Measurements from ENCODE around the gene TRIO.

The TRIO gene

GRCh38 chr5:14408969-14409586 is 265.9 kb downstream of the TRIO start:
- Histone ChIP-seq H3K4me3 (ENCODE audit: insufficient read length, low read depth) (no peak overlapping the region), H3K9me3 (ENCODE audit: insufficient read depth, low read length) (no peaks in the 10 kb centered on the region), H3K4me1 (ENCODE audit: insufficient read depth, insufficient read length) (no peaks in the 10 kb centered on the region), H3K9ac (ENCODE audit: insufficient read length, low read depth) (no peak overlapping the region), H3K27me3 (ENCODE audit: insufficient read depth, insufficient read length) (no peaks in the 10 kb centered on the region), H3K36me3 (ENCODE audit: insufficient read depth, insufficient read length, low read length) (peaks cover 70% of the 10 kb centered on the region)
- DNase-seq (ENCODE audit: low read depth, low spot score): no peak
- TF ChIP-seq YY1 (IDR thresholded peaks at IDR 0.05; ENCODE audit: insufficient read depth, insufficient read length) (no peak), ZNF274 (IDR thresholded peaks at IDR 0.05; ENCODE audit: low read depth, low read length) (no peak), SUZ12 (IDR thresholded peaks at IDR 0.05; ENCODE audit: extremely low read depth, insufficient read depth, insufficient read length) (no peak)

GRCh38 chr5:14410068-14410393 is 266.9 kb downstream of the TRIO start:
- no peak for DNase-seq (ENCODE audit: low read depth, low spot score)
- H3K36me3 ChIP-seq (ENCODE audit: insufficient read depth, insufficient read length, low read length): peaks cover 76% of the 10 kb centered on the region
- H3K9me3 ChIP-seq (ENCODE audit: insufficient read depth, low read length): no peaks in the 10 kb centered on the region
- H3K27me3 ChIP-seq (ENCODE audit: insufficient read depth, insufficient read length): no peaks in the 10 kb centered on the region
- no peak overlapping the region for H3K4me3 ChIP-seq (ENCODE audit: insufficient read length, low read depth)
- TF ChIP-seq SUZ12 (IDR thresholded peaks at IDR 0.05; ENCODE audit: extremely low read depth, insufficient read depth, insufficient read length) (no peak), ZNF274 (IDR thresholded peaks at IDR 0.05; ENCODE audit: low read depth, low read length) (no peak), YY1 (IDR thresholded peaks at IDR 0.05; ENCODE audit: insufficient read depth, insufficient read length) (no peak)
- H3K4me1 ChIP-seq (ENCODE audit: insufficient read depth, insufficient read length): no peaks in the 10 kb centered on the region
- no peak overlapping the region for H3K9ac ChIP-seq (ENCODE audit: insufficient read length, low read depth)

DNA sequence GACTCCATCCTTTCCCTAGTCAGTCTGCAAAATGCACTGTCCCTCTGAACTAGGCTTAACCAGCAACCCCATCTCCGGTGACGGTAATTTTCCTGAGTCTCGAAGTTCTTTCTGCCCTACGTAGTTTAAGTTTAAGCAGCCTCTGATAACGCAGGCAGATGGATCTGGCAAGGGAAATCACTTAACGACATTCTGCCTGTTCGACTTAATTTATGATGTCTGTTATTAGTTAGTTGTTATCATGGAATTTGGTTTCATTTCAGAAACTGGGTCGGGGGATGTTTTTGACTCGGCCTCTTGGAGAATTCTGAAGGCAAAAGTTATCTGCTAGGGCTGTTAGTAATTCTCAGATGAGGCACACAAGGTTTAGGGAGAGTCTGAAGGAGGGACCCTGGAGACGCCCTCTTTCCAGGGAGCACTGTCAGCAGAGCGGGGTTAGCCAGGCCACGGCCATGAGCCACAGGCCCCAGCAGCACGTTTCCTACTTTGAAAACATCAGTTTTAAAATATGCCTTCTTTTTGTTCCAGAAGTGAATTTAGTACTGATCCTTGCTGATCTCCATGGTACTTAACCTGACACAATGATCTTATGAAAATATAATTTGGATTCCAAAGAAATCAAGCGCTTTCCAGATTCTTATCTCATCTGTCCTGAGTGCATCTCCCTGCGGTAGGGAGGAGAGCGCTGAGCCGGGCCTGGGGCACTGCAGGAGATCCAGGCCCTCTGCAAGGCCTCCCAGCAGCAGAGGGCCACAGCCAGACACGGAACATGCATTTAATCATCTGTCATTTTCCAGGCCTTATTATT is 267.5 kb downstream of the TRIO start:
- no peaks in the 10 kb centered on the region for H3K4me1 ChIP-seq (ENCODE audit: insufficient read depth, insufficient read length)
- no peaks in the 10 kb centered on the region for H3K27me3 ChIP-seq (ENCODE audit: insufficient read depth, insufficient read length)
- TF ChIP-seq YY1 (IDR thresholded peaks at IDR 0.05; ENCODE audit: insufficient read depth, insufficient read length) (no peak), ZNF274 (IDR thresholded peaks at IDR 0.05; ENCODE audit: low read depth, low read length) (no peak), SUZ12 (IDR thresholded peaks at IDR 0.05; ENCODE audit: extremely low read depth, insufficient read depth, insufficient read length) (no peak)
- DNase-seq (ENCODE audit: low read depth, low spot score): no peak
- peaks cover 77% of the 10 kb centered on the region for H3K36me3 ChIP-seq (ENCODE audit: insufficient read depth, insufficient read length, low read length)
- no peak overlapping the region for H3K9ac ChIP-seq (ENCODE audit: insufficient read length, low read depth)
- no peaks in the 10 kb centered on the region for H3K9me3 ChIP-seq (ENCODE audit: insufficient read depth, low read length)
- no peak overlapping the region for H3K4me3 ChIP-seq (ENCODE audit: insufficient read length, low read depth)

DNA sequence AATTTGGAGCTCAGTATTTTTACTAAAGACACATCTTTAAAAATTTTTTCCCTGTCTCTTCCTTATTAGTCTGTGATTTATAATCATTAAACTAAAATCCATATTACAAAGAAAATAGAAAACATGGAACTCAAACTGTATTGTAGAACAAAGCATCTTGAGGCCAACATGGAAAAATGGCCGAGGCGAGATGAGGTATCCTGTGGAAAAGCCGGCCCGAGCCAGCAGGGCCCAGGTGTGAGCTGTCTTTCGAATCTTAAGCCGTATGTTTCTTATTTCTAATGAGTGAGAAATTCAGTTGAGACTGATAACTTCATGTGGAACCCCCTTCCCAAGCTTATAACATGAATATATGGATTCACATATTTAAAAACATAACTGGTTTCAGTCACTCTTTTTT is 268.1 kb downstream of the TRIO start:
- H3K9ac ChIP-seq (ENCODE audit: insufficient read length, low read depth): no peak overlapping the region
- H3K27me3 ChIP-seq (ENCODE audit: insufficient read depth, insufficient read length): no peaks in the 10 kb centered on the region
- no peaks in the 10 kb centered on the region for H3K4me1 ChIP-seq (ENCODE audit: insufficient read depth, insufficient read length)
- TF ChIP-seq SUZ12 (IDR thresholded peaks at IDR 0.05; ENCODE audit: extremely low read depth, insufficient read depth, insufficient read length) (no peak), YY1 (IDR thresholded peaks at IDR 0.05; ENCODE audit: insufficient read depth, insufficient read length) (no peak), ZNF274 (IDR thresholded peaks at IDR 0.05; ENCODE audit: low read depth, low read length) (no peak)
- peaks cover 72% of the 10 kb centered on the region for H3K36me3 ChIP-seq (ENCODE audit: insufficient read depth, insufficient read length, low read length)
- no peaks in the 10 kb centered on the region for H3K9me3 ChIP-seq (ENCODE audit: insufficient read depth, low read length)
- H3K4me3 ChIP-seq (ENCODE audit: insufficient read length, low read depth): no peak overlapping the region
- no peak for DNase-seq (ENCODE audit: low read depth, low spot score)

DNA sequence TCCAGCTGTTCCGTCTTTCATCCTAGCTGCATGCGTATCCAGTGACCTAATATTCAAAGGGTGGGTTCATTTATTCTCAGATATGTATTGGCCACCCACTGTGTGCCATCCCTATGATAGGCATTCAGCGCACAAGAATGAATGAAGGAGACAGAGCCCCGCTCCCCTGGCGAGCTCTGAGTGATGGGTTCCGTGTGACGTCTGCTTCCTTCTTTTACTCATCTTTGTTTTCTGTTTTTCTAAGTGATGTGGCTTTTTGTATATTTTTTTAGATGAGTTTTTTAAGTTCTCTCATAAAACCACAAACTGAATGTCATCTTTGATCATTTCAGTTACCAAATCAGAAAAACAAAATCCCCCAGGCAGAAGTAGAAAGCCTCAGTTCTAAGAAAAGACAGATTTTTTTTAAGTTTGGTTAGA is 270.2 kb downstream of the TRIO start:
- no peaks in the 10 kb centered on the region for H3K4me1 ChIP-seq (ENCODE audit: insufficient read depth, insufficient read length)
- peaks cover 56% of the 10 kb centered on the region for H3K36me3 ChIP-seq (ENCODE audit: insufficient read depth, insufficient read length, low read length)
- no peaks in the 10 kb centered on the region for H3K9me3 ChIP-seq (ENCODE audit: insufficient read depth, low read length)
- H3K9ac ChIP-seq (ENCODE audit: insufficient read length, low read depth): no peak overlapping the region
- H3K4me3 ChIP-seq (ENCODE audit: insufficient read length, low read depth): no peak overlapping the region
- no peak for DNase-seq (ENCODE audit: low read depth, low spot score)
- no peaks in the 10 kb centered on the region for H3K27me3 ChIP-seq (ENCODE audit: insufficient read depth, insufficient read length)
- TF ChIP-seq YY1 (IDR thresholded peaks at IDR 0.05; ENCODE audit: insufficient read depth, insufficient read length) (no peak), ZNF274 (IDR thresholded peaks at IDR 0.05; ENCODE audit: low read depth, low read length) (no peak)

- Histone ChIP-seq H3K4me3 (ENCODE audit: insufficient read length, low read depth) (no peak overlapping the region), H3K9ac (ENCODE audit: insufficient read length, low read depth) (no peak overlapping the region), H3K9me3 (ENCODE audit: insufficient read depth, low read length) (no peaks in the 10 kb centered on the region), H3K36me3 (ENCODE audit: insufficient read depth, insufficient read length, low read length) (peaks cover 52% of the 10 kb centered on the region), H3K27me3 (ENCODE audit: insufficient read depth, insufficient read length) (no peaks in the 10 kb centered on the region), H3K4me1 (ENCODE audit: insufficient read depth, insufficient read length) (peaks cover 4% of the 10 kb centered on the region)
- no peak for TF ChIP-seq ZNF274 (IDR thresholded peaks at IDR 0.05; ENCODE audit: low read depth, low read length)
- TF ChIP-seq SUZ12 (IDR thresholded peaks at IDR 0.05; ENCODE audit: extremely low read depth, insufficient read depth, insufficient read length): no peak
- no peak for TF ChIP-seq YY1 (IDR thresholded peaks at IDR 0.05; ENCODE audit: insufficient read depth, insufficient read length)
- no peak for DNase-seq (ENCODE audit: low read depth, low spot score)
Measured at GRCh38 chr5:14414007-14414406, 270.9 kb downstream of the TRIO start.

- peaks cover 5% of the 10 kb centered on the region for H3K4me1 ChIP-seq (ENCODE audit: insufficient read depth, insufficient read length)
- H3K4me3 ChIP-seq (ENCODE audit: insufficient read length, low read depth): no peak overlapping the region
- DNase-seq (ENCODE audit: low read depth, low spot score): no peak
- no peaks in the 10 kb centered on the region for H3K27me3 ChIP-seq (ENCODE audit: insufficient read depth, insufficient read length)
- H3K9ac ChIP-seq (ENCODE audit: insufficient read length, low read depth): no peak overlapping the region
- no peaks in the 10 kb centered on the region for H3K9me3 ChIP-seq (ENCODE audit: insufficient read depth, low read length)
- H3K36me3 ChIP-seq (ENCODE audit: insufficient read depth, insufficient read length, low read length): peaks cover 54% of the 10 kb centered on the region
- TF ChIP-seq ZNF274 (IDR thresholded peaks at IDR 0.05; ENCODE audit: low read depth, low read length) (no peak), YY1 (IDR thresholded peaks at IDR 0.05; ENCODE audit: insufficient read depth, insufficient read length) (no peak), SUZ12 (IDR thresholded peaks at IDR 0.05; ENCODE audit: extremely low read depth, insufficient read depth, insufficient read length) (no peak)
Measured at GRCh38 chr5:14414656-14415023, 271.5 kb downstream of the TRIO start.
